Activated gamma-delta T cell treated with anti-CD3 and anti-CD28 coated beads, Interleukin-2, amount 50 U/mL, for 16 hours (primary cell): ENCODE results near the gene CACUL1.
A peak's percentile ranks its signal among the peaks of the same experiment; 100 is the strongest.
"Not testable (repeated sequence)": the region's sequence is repeated elsewhere in the genome, so short reads cannot be mapped to it uniquely, and the experiment has no call there.

Experiments used
- DNase-seq: peaks from one replicate; pipeline ENCODE4 v3.0.0-alpha.2; 2020; ENCODE audit warnings: low read depth

Gene CACUL1

DNA sequence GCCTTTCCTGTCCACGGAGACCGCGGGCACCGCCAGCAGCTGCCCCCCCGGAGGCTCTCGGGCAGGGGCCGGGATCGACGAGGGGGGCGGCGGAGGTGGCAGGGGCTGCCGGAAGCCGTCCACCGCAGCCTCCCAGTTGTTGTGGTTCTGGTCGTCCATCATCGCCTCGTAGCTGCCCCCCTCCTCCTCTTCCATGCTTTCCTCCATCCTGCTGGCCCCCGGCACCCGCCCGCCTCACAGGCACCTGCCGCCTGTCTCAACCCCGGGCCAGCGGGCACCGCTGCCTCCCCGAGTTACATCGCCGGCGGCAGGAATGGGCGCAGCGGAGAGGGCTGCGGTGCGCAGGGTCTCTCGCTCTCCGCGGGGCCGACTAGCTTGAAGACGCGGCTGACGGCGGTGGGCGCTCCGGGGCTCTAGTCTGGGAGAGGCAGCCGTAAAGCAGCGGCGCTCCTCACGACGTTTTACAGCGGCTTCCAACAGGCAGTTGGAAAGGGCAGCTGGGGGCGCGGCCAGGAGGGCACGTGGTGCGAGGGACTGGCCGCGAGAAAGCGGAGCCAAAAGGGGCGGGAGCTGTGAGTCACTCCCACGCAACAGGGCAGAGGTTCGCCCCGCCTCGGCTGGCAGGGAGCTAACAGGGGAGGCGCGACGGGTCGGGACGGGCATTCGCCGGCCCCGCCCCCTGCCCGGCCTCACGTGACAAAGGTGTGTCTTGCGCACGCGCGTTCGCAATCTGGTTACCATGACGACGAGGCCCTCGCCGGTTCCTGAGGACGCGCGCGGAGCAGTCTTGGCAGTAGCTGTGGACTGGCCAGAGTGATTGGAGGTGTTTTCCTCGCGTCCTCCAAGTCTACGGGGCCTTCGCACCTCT is at the start of gene CACUL1:
Gene CACUL1, minus strand, starts transcription at position 415 of the 868 bp plus-strand sequence. Its CDS starts 208 bp downstream, at position 207.
- peak; percentile 98 for DNase-seq

DNA sequence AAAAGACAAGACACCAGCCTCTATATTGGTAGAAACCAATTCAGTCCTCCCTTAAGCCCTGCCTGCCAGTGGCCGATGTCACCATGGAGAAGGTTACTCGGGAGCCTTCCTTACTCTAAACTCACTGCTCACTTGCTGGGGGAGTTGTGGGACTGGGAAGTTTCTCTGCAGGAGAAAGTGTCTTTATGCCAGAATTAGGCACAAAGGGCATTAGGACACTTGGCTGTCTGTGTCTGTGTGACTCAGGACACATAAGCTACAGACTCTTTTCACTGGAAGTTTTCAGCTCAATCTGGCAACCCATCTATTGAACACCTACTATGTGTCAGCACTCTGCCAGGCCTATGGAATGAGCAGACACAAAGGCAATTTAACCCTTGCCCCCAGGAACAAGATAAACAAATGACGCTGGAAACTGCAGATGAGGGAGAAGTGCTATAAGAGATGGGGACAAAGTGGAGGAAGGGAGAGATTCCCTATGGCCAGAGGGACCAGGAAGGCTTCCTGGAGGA is 49.5 kb upstream of the CACUL1 start:
- no peak for DNase-seq

DNA sequence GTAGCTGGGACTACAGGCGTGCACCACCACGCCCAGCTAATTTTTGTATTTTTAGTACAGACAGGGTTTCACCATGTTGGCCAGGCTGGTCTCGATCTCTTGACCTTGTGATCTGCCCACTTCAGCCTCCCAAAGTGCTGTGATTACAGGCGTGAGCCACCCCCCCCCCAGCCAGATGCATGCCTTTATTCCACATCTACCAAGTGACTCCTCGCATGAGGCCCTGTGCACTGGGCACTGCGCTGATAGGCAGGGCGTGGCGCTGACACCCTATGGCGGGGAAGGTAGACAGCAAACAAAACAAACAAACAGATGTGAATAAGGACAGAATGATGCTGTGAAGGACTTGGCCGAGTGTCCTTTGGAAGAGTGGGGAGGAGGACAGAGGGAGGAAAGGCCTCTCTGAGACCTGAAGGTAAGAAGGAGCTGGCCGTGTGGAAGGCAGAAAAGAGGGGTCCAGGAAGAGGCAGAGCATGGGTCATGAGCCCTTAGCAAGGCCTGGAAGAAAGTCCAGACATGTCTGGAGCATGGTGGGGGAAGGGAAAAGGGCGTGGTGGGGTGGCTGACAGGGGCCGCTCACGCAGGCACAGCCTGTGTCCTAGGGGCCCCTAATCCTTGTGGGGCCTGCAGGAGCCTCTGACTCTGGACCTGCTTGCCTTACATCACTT is 47.5 kb upstream of the CACUL1 start:
- DNase-seq: no peak

DNA sequence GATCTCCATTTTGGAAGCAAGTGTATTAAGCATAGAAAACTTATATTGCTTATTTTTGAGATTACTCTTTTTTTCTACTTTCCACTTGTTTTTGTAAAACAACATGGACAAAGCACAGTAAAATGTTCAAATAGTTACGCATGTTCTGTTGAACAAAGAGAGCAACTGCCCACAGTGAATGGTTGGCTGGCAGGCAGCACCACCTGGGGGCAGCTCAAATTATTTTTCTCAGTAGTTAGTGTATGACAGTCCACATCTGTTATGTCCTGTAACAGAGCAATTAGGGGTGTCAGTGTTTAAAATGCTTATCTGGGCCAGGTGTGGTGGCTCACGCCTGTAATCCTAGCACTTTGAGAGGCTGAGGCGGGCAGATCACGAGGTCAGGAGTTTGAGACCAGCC is 46.1 kb upstream of the CACUL1 start:
- no peak for DNase-seq

DNA sequence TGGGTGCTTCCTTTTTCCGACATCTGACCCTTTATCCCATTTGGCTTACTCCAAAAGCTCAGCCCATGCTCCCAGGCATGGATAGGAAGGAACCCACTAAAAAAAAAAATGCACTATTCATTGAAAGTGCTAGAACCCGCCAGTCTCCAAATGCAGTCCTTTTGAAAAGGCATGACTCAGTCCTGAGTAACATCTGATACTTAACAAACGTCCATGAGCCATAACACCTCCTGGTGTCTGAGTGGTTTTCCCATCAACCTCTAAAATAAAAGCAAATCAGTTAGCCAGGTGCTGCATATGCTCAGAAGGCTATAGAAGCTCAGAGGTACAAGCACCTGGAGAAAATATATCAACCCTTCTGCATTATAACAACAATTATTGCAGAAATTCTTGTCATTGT is 45.0 kb upstream of the CACUL1 start:
- no peak for DNase-seq

DNA sequence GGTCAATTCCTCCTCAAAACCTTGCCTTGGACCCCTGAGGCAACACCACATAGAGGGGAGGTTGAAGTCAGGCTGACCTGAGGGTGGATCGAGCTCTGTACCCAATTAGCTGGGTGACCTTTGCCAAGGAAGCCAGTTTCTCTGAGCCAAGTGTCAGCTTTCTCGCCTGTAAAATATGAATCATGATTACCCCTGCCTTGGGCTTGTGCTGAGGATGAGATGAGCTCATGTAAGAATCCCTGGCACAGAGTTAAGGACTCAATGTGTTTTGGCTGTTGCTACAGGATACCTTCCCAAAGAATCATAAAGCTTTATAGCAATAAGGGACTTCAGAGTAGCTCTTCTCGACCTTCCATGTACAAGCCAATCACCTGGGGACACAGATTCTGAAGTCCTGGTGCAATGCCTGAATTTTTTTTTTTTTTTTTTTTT is 43.5 kb upstream of the CACUL1 start:
- DNase-seq: no peak

DNA sequence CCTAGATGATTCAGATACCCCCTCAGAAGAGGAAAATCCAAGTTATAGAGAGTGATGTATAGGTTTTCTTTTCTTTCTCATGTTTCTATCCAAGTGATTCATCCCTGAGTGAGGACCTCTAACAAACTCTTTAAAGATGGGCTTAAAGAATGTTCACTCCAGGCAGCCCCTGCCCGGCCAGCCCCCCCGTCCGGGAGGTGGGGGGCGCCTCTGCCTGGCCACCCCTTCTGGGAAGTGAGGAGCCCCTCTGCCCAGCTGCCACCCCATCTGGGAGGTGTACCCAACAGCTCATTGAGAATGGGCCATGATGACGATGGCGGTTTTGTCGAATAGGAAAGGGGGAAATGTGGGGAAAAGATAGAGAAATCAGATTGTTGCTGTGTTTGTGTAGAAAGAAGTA is 40.2 kb upstream of the CACUL1 start:
- not testable (repeated sequence) for DNase-seq

DNA sequence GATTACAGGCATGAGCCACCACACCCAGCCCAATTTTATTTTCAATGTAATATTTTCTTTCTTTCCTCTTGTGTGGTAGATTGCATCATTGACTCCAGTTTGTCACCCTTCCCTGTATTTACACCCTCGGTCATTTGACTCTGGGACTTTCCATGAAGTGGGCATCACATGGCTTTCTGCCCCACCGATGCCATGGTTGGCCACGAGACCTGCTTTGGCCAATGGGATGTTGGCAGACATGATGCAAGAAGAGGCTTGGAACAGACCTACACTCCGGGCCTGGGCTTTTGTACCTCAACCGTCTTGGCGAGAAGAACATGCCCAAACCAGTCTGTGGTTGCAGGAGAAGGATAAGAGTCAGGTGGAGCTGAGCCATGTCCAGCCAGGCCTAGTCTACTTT is 38.8 kb upstream of the CACUL1 start:
- no peak for DNase-seq

DNA sequence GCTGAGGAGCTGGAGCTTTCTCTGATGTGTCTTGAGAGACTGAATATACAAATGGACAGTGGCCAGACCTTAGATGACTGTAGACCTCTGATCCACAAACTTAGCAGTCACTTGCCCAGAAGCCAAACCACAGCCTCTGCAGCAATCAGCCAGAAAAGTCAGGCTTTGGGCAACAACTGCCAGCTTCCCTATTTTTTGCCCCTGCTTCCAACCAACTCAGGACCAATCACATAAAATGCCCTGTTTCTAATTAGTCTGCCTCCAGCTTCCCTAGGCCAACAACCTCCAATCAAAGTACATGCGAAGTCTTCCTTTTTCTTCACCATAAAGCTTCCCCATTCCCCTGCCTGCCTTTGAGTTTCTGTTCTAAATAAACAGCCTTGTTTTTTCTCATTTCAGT is 37.8 kb upstream of the CACUL1 start:
- no peak for DNase-seq

DNA sequence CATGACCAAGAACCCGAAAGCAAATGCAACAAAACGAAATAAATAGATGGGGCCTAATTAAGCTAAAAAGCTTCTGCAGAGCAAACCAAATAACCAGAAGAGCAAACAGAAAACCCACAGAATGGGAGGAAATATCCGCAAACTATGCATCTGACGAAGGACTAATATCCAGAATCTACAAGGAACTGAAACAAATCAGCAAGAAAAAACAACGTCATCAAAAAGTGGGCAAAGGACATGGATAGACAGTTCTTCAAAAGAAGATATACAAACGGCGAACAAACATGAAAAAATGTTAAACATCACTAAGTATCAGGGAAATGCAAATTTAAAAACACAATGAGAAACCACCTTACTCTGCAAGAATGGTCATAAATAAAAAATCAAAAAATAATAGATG is 35.3 kb upstream of the CACUL1 start:
- DNase-seq: no peak

DNA sequence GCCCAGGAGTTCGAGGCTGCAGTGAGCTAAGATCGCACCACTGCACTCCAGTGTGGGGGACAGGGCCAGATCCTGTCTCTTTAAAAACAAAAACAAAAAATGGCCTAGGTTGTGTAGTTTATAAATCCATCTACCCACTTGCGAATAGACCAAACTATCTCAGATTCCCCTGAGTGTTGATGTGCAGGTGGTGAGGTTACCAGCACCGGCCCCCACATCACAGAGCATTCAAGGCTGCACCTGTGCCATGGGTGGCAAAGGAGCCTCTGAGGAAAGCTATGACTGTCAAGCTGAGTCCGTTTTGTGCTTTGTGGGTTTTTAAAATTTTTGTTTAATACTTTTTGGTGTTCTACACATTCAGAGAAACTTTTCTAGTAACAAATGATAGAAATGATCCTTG is 30.8 kb upstream of the CACUL1 start:
- DNase-seq: no peak

DNA sequence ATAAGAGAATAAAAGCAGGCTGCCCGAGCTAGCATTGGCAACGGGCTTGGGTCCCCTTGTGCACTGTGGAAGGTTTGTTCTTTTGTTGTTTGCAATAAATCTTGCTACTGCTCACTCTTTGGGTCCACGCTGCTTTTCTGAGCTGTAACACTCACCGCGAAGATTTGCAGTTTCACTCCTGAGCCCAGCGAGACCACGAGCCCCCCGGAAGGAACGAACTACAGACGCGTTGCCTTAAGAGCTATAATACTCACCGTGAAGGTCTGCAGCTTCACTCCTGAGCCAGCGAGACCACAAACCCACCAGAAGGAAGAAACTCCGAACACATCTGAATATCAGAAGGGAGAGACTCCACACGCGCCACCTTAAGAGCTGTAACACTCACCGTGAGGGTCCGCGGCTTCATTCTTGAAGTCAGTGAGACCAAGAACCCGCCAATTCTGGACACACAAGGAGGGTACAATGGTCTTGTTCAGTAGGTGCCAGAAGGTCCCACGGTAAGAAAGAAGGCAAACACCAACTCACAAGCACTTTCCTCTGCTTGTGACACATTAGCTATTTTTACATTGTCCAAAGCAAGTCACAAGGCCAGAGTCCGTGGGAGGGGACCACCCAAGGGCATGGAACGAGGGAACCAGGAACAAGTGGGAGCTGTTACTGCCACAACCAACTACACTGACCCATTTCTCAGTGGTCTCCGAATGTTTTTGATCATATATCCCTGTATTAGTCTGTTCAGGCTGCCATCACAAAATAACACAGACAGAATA is 29.2 kb upstream of the CACUL1 start:
- no peak for DNase-seq

DNA sequence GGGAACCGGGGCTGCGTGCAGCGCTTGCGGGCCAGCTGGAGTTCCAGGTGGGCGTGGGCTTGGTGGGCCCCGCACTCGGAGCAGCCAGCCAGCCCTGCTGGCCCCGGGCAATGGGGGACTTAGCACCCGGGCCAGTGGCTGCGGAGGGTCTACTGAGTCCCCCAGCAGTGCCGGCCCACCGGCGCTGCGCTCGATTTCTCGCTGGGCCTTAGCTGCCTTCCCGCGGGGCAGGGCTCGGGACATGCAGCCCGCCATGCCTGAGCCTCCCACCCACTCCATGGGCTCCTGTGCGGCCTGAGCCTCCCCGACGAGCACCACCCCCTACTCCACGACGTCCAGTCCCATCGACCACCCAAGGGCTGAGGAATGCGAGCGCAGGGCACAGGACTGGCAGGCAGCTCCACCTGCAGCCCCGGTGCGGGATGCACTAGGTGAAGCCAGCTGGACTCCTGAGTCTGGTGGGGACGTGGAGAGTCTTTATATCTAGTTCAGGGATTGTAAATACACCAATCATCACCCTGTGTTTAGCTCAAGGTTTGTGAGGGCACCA is 28.2 kb upstream of the CACUL1 start:
- DNase-seq: not testable (repeated sequence)

DNA sequence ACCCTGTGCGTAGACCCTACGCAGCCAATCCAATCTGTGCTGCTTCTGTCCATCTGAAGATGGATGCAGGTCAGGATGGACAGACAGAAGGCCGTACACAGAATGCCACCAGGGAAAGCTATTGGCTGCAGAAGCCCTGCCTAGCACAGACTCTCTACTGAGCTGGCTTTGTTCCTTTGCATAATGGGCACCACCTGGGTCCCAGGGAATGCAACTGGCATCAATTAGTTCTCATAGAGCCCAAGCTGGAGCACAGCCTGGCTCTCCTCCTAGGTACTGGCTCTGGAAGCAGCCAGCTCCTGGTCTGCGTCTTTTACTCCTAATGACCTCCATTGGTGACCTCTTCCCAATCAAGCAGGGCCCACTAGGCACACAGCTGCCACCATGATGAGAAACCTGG is 26.8 kb upstream of the CACUL1 start:
- DNase-seq: no peak

DNA sequence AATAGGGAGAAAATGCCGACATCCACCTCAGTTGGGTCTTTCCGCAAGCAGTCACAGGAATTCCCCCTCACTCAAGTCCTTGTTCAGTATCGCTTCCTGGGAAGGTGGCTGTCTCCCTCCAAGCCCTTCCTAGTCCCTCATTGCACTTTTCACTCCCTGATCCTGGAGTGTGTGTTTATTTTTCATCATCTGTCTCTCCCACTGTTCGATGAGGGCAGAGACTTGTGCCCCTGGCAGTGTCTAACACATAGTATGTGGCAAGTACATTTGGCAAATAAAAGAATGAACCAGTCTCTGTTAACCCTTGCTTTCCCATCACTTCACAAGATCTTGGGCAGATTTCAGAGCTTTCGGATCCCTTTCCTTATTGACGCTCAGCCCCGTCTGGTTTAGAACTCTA is 24.0 kb upstream of the CACUL1 start:
- no peak for DNase-seq

DNA sequence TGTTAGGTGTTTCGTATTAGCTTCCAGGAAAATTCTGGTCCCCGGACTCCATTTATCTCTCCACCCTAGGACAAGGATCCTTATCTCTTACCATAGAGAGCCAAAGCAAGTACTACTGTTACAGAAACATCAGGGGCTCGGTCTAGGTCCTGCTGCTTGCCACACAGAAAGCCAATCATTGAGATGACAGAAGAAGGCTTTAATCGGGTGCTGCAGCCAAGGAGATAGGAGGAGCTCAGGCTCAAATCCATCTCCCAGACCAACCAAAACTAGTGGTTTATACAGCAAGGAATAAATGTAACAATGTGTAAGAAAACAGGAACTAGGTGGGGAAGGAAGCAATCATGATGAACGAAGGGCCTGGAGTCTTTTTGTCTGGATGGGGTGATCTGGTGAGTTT is 22.2 kb upstream of the CACUL1 start:
- DNase-seq: no peak

DNA sequence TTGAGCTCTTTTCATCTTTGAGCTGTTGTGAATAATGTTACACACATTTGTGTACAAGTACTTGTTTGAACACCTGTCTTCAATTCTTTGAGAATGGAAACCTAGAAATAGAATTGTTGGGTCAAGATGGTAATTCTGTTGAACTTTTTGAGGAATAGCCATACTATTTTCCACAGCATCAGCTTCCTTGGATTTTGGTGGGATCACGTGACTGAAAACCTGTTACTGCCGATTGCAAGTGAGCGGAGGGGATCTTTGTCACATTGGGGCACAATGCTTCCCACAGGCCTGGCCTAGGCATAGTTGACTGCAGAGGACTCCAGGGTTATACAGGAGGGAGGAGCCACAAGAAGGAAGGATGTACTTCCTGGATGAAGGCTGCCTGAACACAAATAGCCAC is 21.3 kb upstream of the CACUL1 start:
- no peak for DNase-seq

DNA sequence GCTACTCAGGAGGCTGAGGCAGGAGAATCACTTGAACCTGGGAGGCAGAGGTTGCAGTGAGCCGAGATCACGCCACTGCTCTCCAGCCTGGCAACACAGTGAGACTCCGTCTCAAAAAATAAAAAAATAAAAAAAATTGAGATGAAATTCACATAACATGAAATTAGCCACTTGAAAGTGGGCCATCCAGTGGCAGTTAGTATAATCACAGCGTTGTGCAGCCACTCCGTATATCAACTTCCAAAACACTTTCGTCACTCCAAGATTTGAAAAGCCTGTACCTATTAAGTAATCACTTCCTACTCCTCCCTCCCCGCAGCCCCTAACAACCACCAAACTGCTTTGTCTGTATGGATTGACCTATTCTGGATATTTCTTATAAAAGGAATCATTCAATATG is 20.7 kb upstream of the CACUL1 start:
- no peak for DNase-seq

DNA sequence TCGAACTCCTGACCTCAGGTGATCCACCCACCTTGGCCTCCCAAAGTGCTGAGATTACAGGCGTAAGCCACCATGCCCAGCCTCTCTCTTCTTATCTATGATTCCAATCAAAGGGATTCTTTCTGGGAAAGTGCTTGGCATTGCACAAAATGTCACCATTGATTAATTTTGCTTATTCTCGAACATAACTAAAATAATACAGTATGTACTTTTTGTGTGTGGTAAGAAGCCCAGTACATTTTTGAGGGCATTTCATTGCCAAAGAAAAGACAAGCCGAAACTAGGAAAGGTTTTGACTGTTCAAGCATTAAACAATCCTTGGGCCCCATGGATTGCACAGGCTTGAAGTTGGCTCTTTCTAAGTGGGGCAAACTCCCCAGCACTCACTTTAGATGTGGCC is 18.3 kb upstream of the CACUL1 start:
- no peak for DNase-seq

DNA sequence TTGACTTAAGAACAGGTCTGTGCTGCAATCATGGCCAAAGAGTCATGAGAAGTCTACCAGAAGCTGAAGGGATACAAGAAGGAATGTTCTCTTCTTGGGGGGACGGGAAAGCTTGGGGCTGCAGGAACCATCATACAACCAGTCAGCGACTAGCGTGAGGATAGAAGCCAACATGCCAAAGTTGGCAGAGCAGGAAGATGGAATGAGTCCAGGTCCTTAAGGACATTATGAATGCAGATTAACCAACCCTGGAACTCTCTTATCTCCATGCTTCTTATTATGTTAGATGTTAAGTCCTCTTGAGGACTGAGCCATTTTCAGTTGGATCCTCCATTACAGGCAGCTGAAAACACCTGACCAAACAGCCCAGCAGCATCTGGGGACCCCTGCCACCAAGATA is 17.2 kb upstream of the CACUL1 start:
- no peak for DNase-seq

DNA sequence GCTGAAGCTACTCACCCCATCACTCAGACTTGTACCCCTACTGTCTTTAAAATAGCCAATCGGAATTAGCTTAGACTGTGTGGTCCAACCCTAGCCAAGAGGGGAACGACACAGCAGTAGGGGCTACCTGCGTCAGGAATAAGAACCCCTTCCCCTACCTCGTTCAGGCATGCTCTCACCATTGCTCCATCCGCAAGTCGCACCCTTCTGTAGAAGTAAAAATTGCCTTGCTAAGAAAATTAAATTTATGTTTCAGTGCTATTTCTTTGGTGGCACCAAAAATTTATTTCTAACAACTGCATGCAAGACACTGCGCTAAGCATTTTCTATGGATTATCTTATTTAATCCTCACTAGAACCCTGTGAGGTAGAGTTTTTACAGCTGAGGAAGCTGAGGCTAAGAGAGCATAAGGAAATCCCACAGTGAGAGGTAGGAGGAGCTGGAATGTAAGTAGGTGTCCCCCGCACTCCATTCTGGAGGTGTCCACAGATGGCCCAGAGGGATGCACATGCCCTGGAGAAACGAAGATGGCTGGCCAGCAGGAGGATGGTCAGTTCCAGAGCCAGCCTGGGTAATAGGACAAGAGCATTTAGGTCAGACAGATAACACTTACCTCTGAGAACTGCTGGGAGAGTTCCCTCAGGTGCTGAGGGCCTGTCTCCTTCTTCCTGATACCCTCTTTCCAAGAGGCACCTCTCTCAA is 15.3 kb upstream of the CACUL1 start:
- no peak for DNase-seq
